ENCODE measurements around the gene FOXR1.

FOXR1 gene

GRCh38 chr11:118971646-118972045 is at the start of gene FOXR1:
TSS of gene FOXR1 (plus strand) at chr11:118971761. CDS start at chr11:118971932, 171 bp downstream.
- no peak for DNase-seq (ENCODE audit: low read depth in 1 of 2, low spot score in 1 of 2)

GRCh38 chr11:118921929-118922744 is 49.4 kb upstream of the FOXR1 start:
- no peak for DNase-seq (ENCODE audit: low read depth in 1 of 2, low spot score in 1 of 2)

GRCh38 chr11:118922745-118923627 is 48.6 kb upstream of the FOXR1 start:
- DNase-seq (ENCODE audit: low read depth in 1 of 2, low spot score in 1 of 2): no peak

- no peak for DNase-seq (ENCODE audit: low read depth in 1 of 2, low spot score in 1 of 2)
Measured at GRCh38 chr11:118923721-118924587, 47.6 kb upstream of the FOXR1 start.

GRCh38 chr11:118924591-118925585 is 46.7 kb upstream of the FOXR1 start:
- no peak for DNase-seq (ENCODE audit: low read depth in 1 of 2, low spot score in 1 of 2)

- DNase-seq (ENCODE audit: low read depth in 1 of 2, low spot score in 1 of 2): no peak
Measured at GRCh38 chr11:118927554-118928100, 43.9 kb upstream of the FOXR1 start.

GRCh38 chr11:118928101-118928869 is 43.3 kb upstream of the FOXR1 start:
- DNase-seq (ENCODE audit: low read depth in 1 of 2, low spot score in 1 of 2): peak; percentile 88

- no peak for DNase-seq (ENCODE audit: low read depth in 1 of 2, low spot score in 1 of 2)
Measured at GRCh38 chr11:118928870-118929500, 42.6 kb upstream of the FOXR1 start.

- DNase-seq (ENCODE audit: low read depth in 1 of 2, low spot score in 1 of 2): peak in 1 of 2 donors; percentile 70
Measured at GRCh38 chr11:118929501-118930093, 42.0 kb upstream of the FOXR1 start.

GRCh38 chr11:118930094-118930712 is 41.4 kb upstream of the FOXR1 start:
- peak; percentile 82 to 83 for DNase-seq (ENCODE audit: low read depth in 1 of 2, low spot score in 1 of 2)

- DNase-seq (ENCODE audit: low read depth in 1 of 2, low spot score in 1 of 2): no peak
Measured at GRCh38 chr11:118931571-118931970, 40.0 kb upstream of the FOXR1 start.

GRCh38 chr11:118933486-118933885 is 38.1 kb upstream of the FOXR1 start:
- DNase-seq (ENCODE audit: low read depth in 1 of 2, low spot score in 1 of 2): no peak

GRCh38 chr11:118935376-118935775 is 36.2 kb upstream of the FOXR1 start:
- no peak for DNase-seq (ENCODE audit: low read depth in 1 of 2, low spot score in 1 of 2)

GRCh38 chr11:118938491-118939403 is 32.8 kb upstream of the FOXR1 start:
- DNase-seq (ENCODE audit: low read depth in 1 of 2, low spot score in 1 of 2): no peak

- no peak for DNase-seq (ENCODE audit: low read depth in 1 of 2, low spot score in 1 of 2)
Measured at GRCh38 chr11:118939404-118939915, 32.1 kb upstream of the FOXR1 start.

- DNase-seq (ENCODE audit: low read depth in 1 of 2, low spot score in 1 of 2): peak in 1 of 2 donors; percentile 62
Measured at GRCh38 chr11:118939953-118940598, 31.5 kb upstream of the FOXR1 start.
